Panc1 (cell line): ENCODE data around the gene SLC6A6. TPM values are rescaled to one million over a fixed set of nuclear protein-coding genes. Genes with fewer than 3 reads are reported as not detected.

Experiments used
- ATAC-seq: fragments of 200-7000 bp; cut with Tn5 transposase; 2 replicates; pipeline ENCODE4 v1.9.1; 2020; ENCODE audit warnings: mild to moderate bottlenecking, moderate library complexity
- BruUV-seq: library from RNA; stranded (reverse); fragments of 400-500 nt; replicated peaks from 2 replicates; lab custom pipeline; 2021; lab: Mats Ljungman, UMichigan
- CTCF ChIA-PET: fragments of 300-600 bp; sonication (Branson Sonifier 250); formaldehyde crosslinking; loops from one replicate; lab custom pipeline; 2022; ENCODE audit warnings: antibody characterized with exemption; lab: Charles Lee
- POLR2A ChIA-PET: fragments of 300-600 bp; sonication (Branson Sonifier 250); formaldehyde crosslinking; loops from one replicate; lab custom pipeline; 2022; ENCODE audit warnings: antibody characterized with exemption; lab: Charles Lee
- DNase-seq: peaks from one replicate; pipeline ENCODE4 v3.0.0-alpha.2; 2010; ENCODE audit warnings: low read depth, low spot score
- H3K27ac ChIP-seq: 2 replicates; pipeline ENCODE4 v1.5.1; 2011; ENCODE audit warnings: mild to moderate bottlenecking, low read length, inconsistent platforms
- H3K27me3 ChIP-seq: fragments of 200-500 bp; sonication (Bioruptor generic); 2 replicates; pipeline ENCODE4 v1.6.0; 2014; ENCODE audit warnings: low read length, inconsistent platforms; ENCODE audit not compliant: control insufficient read depth, insufficient read depth
- H3K36me3 ChIP-seq: fragments of 200-500 bp; sonication (Bioruptor generic); 2 replicates; pipeline ENCODE4 v1.5.1; 2014; ENCODE audit warnings: inconsistent platforms, mild to moderate bottlenecking, low read length, moderate library complexity; ENCODE audit not compliant: control insufficient read depth, insufficient read depth
- H3K4me1 ChIP-seq: 2 replicates; pipeline ENCODE4 v1.5.1; 2011; ENCODE audit warnings: inconsistent platforms, mild to moderate bottlenecking, low read length, moderate library complexity; ENCODE audit not compliant: control insufficient read depth, insufficient read depth
- H3K4me3 ChIP-seq, 2 experiments: 2 replicates each; pipeline ENCODE4 v1.5.1; 2011 to 2012; ENCODE audit warnings: low read depth in 2 of 2, low read length in 2 of 2, mild to moderate bottlenecking in 2 of 2, inconsistent platforms in 1 of 2, moderate library complexity in 1 of 2
- H3K9me3 ChIP-seq: fragments of 200-500 bp; sonication (Bioruptor generic); 2 replicates; pipeline ENCODE4 v1.5.1; 2014; ENCODE audit warnings: low read depth, mild to moderate bottlenecking, inconsistent platforms, low read length, moderate library complexity; ENCODE audit not compliant: control insufficient read depth, insufficient read depth
- CTCF ChIP-seq: fragments of 450-650 bp; IDR thresholded peaks from 2 replicates; pipeline ENCODE4 v1.5.1; 2017; ENCODE audit warnings: mild to moderate bottlenecking
- POLR2AphosphoS5 ChIP-seq: IDR thresholded peaks from 2 replicates; pipeline ENCODE4 v1.6.1; 2012; ENCODE audit warnings: mild to moderate bottlenecking, low read depth, low read length, moderate library complexity
- REST ChIP-seq, 2 experiments: IDR thresholded peaks; 2 replicates each; pipeline ENCODE4 v1.6.1; 2011 to 2012; ENCODE audit warnings: low read depth in 2 of 2, control low read depth in 1 of 2, low read length in 1 of 2, mild to moderate bottlenecking in 1 of 2, moderate library complexity in 1 of 2; ENCODE audit not compliant: insufficient read depth in 1 of 2
- SIN3A ChIP-seq: IDR thresholded peaks from 2 replicates; pipeline ENCODE4 v1.6.1; 2012; ENCODE audit warnings: low read depth, mild to moderate bottlenecking, low read length, moderate library complexity, borderline replicate concordance; ENCODE audit not compliant: insufficient read depth
- TCF7L2 ChIP-seq: IDR thresholded peaks from 2 replicates; pipeline ENCODE4 v1.6.1; 2011; ENCODE audit warnings: mild to moderate bottlenecking, low read depth, low read length, inconsistent platforms
- in situ Hi-C: cut with HindIII; loops from 2 replicates; pipeline ENCODE4 v1.10.0; 2016; ENCODE audit warnings: low sequenced_read_pairs, low pct_unique_long_range_greater_than_20kb
- intact Hi-C: fragments of 100-400 bp; cut with micrococcal nuclease; formaldehyde crosslinking; loops from one replicate; pipeline ENCODE4 v1.10.0; 2022; ENCODE audit not compliant: unreplicated experiment
- total RNA-seq: library from RNA; stranded (reverse); gene quantifications from one replicate; pipeline ENCODE4 v1.2.1, GENCODE V29; 2021; ENCODE audit not compliant: unreplicated experiment

SLC6A6 gene
- total RNA-seq, 1 experiment from 2014 or later = 61.0 TPM

GRCh38 chr3:14370720-14371572 is 31.5 kb upstream of the SLC6A6 start:
- DNase-seq = no peak
- Histone ChIP-seq H3K27me3 (no peaks in the 10 kb centered on the region), H3K27ac (peak overlapping the region; percentile 61), H3K4me3 (no peak overlapping the region), H3K9me3 (no peaks in the 10 kb centered on the region), H3K36me3 (no peaks in the 10 kb centered on the region), H3K4me1 (peaks cover 34% of the 10 kb centered on the region)
- CTCF ChIA-PET = no interaction called here
- in situ Hi-C loops = no loop called here
- POLR2A ChIA-PET = no interaction called here
- no peak for TF ChIP-seq TCF7L2
- no peak for TF ChIP-seq POLR2AphosphoS5
- TF ChIP-seq CTCF = no peak
- TF ChIP-seq SIN3A = no peak
- no peak for TF ChIP-seq REST (IDR thresholded peaks at IDR 0.05; ENCODE audit: insufficient read depth in 1 of 2, low read depth in 2 of 2, low read length in 1 of 2)
- no peak for ATAC-seq
- intact Hi-C loops = no loop called here
- no TSS peak for BruUV-seq

GRCh38 chr3:14371573-14372474 is 30.6 kb upstream of the SLC6A6 start:
- H3K4me1 ChIP-seq = peaks cover 34% of the 10 kb centered on the region
- ChIA-PET POLR2A (no interaction called here), CTCF (no interaction called here)
- in situ Hi-C loops = no loop called here
- no peaks in the 10 kb centered on the region for H3K36me3 ChIP-seq
- peak; percentile 78 for ATAC-seq
- no peaks in the 10 kb centered on the region for H3K9me3 ChIP-seq
- H3K4me3 ChIP-seq = no peak overlapping the region
- TF ChIP-seq POLR2AphosphoS5 = no peak
- TF ChIP-seq REST (IDR thresholded peaks at IDR 0.05; ENCODE audit: insufficient read depth in 1 of 2, low read depth in 2 of 2, low read length in 1 of 2) = no peak
- TF ChIP-seq TCF7L2 = peak; percentile 74; the same call in 1 of the 2 replicates
- TF ChIP-seq CTCF = no peak
- TF ChIP-seq SIN3A = no peak
- intact Hi-C loops = no loop called here
- H3K27ac ChIP-seq = peak overlapping the region; percentile 61
- peak; percentile 78 for DNase-seq
- no peaks in the 10 kb centered on the region for H3K27me3 ChIP-seq
- no TSS peak for BruUV-seq
